Peyer's patch (tissue), 4 donors: ENCODE measurements around the gene CAMK2D.

Experiments used
- POLR2A ChIP-seq, 2 donors: fragments of 450-650 bp; IDR thresholded peaks; one replicate each; pipeline ENCODE4 v1.5.1; 2017; ENCODE audit warnings: antibody characterized with exemption in 2 of 2, mild to moderate bottlenecking in 2 of 2, moderate library complexity in 2 of 2
- TF ChIP-seq, protein P1 (sequence below), 6 experiments: fragments of 450-650 bp in 4 of 6; fragments of 200-600 bp in 2 of 6; sonication (generic) in 1 of 6; IDR thresholded peaks; one replicate each; pipeline ENCODE4 v1.5.1; 2017 to 2019; ENCODE audit warnings: antibody characterized with exemption in 6 of 6, mild to moderate bottlenecking in 3 of 6, moderate library complexity in 1 of 6

GRCh38 chr4:113404167-113404571, 357.4 kb downstream of the CAMK2D start:
- TF ChIP-seq, protein P1, sequence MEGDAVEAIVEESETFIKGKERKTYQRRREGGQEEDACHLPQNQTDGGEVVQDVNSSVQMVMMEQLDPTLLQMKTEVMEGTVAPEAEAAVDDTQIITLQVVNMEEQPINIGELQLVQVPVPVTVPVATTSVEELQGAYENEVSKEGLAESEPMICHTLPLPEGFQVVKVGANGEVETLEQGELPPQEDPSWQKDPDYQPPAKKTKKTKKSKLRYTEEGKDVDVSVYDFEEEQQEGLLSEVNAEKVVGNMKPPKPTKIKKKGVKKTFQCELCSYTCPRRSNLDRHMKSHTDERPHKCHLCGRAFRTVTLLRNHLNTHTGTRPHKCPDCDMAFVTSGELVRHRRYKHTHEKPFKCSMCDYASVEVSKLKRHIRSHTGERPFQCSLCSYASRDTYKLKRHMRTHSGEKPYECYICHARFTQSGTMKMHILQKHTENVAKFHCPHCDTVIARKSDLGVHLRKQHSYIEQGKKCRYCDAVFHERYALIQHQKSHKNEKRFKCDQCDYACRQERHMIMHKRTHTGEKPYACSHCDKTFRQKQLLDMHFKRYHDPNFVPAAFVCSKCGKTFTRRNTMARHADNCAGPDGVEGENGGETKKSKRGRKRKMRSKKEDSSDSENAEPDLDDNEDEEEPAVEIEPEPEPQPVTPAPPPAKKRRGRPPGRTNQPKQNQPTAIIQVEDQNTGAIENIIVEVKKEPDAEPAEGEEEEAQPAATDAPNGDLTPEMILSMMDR (IDR thresholded peaks at IDR 0.05): no peak
- TF ChIP-seq POLR2A (IDR thresholded peaks at IDR 0.05): no peak
